ENCODE results near the gene CACNA2D4. TPM values are rescaled to one million over a fixed set of nuclear protein-coding genes. Genes with fewer than 3 reads are reported as not detected.

Gene CACNA2D4
- total and polyA plus RNA-seq, 4 donors, result 0.82 to 2.8 (median 1.3) TPM

DNA sequence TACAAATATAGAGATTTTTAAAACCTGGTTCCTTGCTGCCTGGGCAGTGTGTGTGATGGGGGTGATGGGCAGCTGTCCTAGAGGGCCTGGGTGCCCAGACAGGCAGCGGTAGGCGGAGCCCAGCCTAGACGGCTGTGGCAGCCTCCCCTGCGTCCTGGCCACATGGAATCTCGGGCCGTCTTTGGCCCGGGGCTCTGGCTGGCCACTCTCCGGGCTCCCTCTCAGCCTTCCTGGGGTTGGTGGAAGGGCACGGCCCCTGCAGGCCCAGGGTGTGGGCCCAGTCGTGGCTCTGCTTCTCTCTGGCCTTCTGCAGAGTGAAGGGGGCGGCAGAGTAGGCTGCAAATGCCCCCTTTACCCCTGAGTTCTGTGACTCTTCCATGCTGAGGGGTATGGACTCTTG lies 95.8 kb downstream of the CACNA2D4 start (continued):
- no peak for TF ChIP-seq FOXA1 (IDR thresholded peaks at IDR 0.05)
- TF ChIP-seq SP1 (IDR thresholded peaks at IDR 0.05), result no peak
- TF ChIP-seq FOXA2 (IDR thresholded peaks at IDR 0.05), result no peak

DNA sequence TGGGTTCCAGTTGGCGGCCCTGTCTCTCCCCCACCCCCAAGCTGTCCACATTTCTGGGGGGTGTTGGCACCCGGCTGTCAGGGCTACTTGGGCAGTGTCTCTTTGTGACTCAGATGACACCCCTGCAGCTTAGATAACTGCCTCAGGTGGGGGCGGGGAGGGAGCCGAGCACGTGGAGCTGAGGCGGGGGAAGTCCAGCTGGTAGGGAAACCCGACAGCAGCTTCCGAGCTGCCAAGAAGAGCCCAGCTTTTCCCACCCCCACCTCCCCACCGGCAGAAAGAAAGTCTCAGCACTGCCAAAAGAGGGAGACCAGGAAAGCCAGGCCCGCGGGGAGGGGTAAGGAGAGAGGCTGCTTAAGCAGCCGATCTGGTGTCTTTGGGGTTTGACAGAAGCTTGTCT lies 96.6 kb downstream of the CACNA2D4 start:
- H3K9ac ChIP-seq (ENCODE audit: low read depth in 1 of 2, low read length in 2 of 2), result no peak overlapping the region
- no peak for DNase-seq (ENCODE audit: low spot score)
- no peak overlapping the region for H3K4me3 ChIP-seq (ENCODE audit: low read depth in 1 of 3, low read length in 3 of 3)
- H3K4me1 ChIP-seq (ENCODE audit: control insufficient read depth in 4 of 4, insufficient read depth in 4 of 4, low read length in 3 of 4), result no peaks in the 10 kb centered on the region
- peaks cover 0 to 5% (median 1%) of the 10 kb centered on the region in 4 donors for H3K27me3 ChIP-seq (ENCODE audit: control insufficient read depth in 4 of 4, insufficient read depth in 4 of 4, low read length in 3 of 4)
- no peaks in the 10 kb centered on the region for H3K36me3 ChIP-seq (ENCODE audit: control insufficient read depth in 4 of 4, insufficient read depth in 3 of 4, low read depth in 1 of 4, low read length in 3 of 4)
- 33% methylated on average over 12 of the region's 12 CpGs for WGBS
- no peak overlapping the region for H3K27ac ChIP-seq (ENCODE audit: low read depth in 1 of 2, low read length in 2 of 2)
- no peaks in the 10 kb centered on the region for H3K9me3 ChIP-seq (ENCODE audit: control insufficient read depth in 4 of 4, low read length in 3 of 4)
- TF ChIP-seq JUND (IDR thresholded peaks at IDR 0.05), result no peak
- no peak for TF ChIP-seq YY1 (IDR thresholded peaks at IDR 0.05)
- TF ChIP-seq SP1 (IDR thresholded peaks at IDR 0.05), result no peak
- TF ChIP-seq, protein P1, sequence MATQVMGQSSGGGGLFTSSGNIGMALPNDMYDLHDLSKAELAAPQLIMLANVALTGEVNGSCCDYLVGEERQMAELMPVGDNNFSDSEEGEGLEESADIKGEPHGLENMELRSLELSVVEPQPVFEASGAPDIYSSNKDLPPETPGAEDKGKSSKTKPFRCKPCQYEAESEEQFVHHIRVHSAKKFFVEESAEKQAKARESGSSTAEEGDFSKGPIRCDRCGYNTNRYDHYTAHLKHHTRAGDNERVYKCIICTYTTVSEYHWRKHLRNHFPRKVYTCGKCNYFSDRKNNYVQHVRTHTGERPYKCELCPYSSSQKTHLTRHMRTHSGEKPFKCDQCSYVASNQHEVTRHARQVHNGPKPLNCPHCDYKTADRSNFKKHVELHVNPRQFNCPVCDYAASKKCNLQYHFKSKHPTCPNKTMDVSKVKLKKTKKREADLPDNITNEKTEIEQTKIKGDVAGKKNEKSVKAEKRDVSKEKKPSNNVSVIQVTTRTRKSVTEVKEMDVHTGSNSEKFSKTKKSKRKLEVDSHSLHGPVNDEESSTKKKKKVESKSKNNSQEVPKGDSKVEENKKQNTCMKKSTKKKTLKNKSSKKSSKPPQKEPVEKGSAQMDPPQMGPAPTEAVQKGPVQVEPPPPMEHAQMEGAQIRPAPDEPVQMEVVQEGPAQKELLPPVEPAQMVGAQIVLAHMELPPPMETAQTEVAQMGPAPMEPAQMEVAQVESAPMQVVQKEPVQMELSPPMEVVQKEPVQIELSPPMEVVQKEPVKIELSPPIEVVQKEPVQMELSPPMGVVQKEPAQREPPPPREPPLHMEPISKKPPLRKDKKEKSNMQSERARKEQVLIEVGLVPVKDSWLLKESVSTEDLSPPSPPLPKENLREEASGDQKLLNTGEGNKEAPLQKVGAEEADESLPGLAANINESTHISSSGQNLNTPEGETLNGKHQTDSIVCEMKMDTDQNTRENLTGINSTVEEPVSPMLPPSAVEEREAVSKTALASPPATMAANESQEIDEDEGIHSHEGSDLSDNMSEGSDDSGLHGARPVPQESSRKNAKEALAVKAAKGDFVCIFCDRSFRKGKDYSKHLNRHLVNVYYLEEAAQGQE (IDR thresholded peaks at IDR 0.05), result no peak
- TF ChIP-seq FOXA1 (IDR thresholded peaks at IDR 0.05), result no peak
- no peak for TF ChIP-seq EGR1 (IDR thresholded peaks at IDR 0.05; ENCODE audit: low read depth in 2 of 2)
- no peak for TF ChIP-seq HNF4A (conservative IDR thresholded peaks at IDR 0.05)
- no peak for TF ChIP-seq RAD21 (IDR thresholded peaks at IDR 0.05)
- TF ChIP-seq, protein P2, sequence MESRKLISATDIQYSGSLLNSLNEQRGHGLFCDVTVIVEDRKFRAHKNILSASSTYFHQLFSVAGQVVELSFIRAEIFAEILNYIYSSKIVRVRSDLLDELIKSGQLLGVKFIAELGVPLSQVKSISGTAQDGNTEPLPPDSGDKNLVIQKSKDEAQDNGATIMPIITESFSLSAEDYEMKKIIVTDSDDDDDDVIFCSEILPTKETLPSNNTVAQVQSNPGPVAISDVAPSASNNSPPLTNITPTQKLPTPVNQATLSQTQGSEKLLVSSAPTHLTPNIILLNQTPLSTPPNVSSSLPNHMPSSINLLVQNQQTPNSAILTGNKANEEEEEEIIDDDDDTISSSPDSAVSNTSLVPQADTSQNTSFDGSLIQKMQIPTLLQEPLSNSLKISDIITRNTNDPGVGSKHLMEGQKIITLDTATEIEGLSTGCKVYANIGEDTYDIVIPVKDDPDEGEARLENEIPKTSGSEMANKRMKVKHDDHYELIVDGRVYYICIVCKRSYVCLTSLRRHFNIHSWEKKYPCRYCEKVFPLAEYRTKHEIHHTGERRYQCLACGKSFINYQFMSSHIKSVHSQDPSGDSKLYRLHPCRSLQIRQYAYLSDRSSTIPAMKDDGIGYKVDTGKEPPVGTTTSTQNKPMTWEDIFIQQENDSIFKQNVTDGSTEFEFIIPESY (IDR thresholded peaks at IDR 0.05), result no peak
- TF ChIP-seq, protein P3, sequence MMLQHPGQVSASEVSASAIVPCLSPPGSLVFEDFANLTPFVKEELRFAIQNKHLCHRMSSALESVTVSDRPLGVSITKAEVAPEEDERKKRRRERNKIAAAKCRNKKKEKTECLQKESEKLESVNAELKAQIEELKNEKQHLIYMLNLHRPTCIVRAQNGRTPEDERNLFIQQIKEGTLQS (IDR thresholded peaks at IDR 0.05), result no peak
- TF ChIP-seq RXRA (IDR thresholded peaks at IDR 0.05), result no peak

DNA sequence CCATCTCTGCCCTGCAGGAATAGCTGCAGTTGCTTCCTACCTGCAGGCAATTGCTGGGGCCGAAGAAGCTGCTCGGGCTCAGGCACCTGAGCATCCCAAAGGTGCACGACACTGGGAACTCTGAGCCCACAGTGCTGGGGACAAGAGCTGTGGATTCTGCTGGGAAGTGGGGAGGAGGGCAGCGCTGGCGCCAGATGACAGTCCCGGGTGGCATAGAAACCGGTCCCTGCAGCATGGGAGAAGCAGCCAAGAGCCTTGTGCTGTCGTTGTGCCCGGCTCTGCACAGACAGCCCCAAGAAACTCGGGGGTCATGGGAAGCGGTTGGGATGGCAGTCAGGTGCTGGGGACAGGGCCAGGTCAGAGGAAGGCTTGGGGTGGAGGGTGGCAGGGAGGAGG lies 97.6 kb downstream of the CACNA2D4 start:
- Histone ChIP-seq H3K27ac (ENCODE audit: low read depth in 1 of 2, low read length in 2 of 2) (no peak overlapping the region), H3K9me3 (ENCODE audit: control insufficient read depth in 4 of 4, low read length in 3 of 4) (no peaks in the 10 kb centered on the region), H3K27me3 (ENCODE audit: control insufficient read depth in 4 of 4, insufficient read depth in 4 of 4, low read length in 3 of 4) (peaks cover 0 to 5% (median 1%) of the 10 kb centered on the region in 4 donors), H3K4me3 (ENCODE audit: low read depth in 1 of 3, low read length in 3 of 3) (no peak overlapping the region), H3K4me1 (ENCODE audit: control insufficient read depth in 4 of 4, insufficient read depth in 4 of 4, low read length in 3 of 4) (no peaks in the 10 kb centered on the region), H3K36me3 (ENCODE audit: control insufficient read depth in 4 of 4, insufficient read depth in 3 of 4, low read depth in 1 of 4, low read length in 3 of 4) (no peaks in the 10 kb centered on the region), H3K9ac (ENCODE audit: low read depth in 1 of 2, low read length in 2 of 2) (no peak overlapping the region)
- DNase-seq (ENCODE audit: low spot score), result no peak
- TF ChIP-seq, protein P4, sequence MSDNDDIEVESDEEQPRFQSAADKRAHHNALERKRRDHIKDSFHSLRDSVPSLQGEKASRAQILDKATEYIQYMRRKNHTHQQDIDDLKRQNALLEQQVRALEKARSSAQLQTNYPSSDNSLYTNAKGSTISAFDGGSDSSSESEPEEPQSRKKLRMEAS (IDR thresholded peaks at IDR 0.05), result no peak
- TF ChIP-seq, protein P5, sequence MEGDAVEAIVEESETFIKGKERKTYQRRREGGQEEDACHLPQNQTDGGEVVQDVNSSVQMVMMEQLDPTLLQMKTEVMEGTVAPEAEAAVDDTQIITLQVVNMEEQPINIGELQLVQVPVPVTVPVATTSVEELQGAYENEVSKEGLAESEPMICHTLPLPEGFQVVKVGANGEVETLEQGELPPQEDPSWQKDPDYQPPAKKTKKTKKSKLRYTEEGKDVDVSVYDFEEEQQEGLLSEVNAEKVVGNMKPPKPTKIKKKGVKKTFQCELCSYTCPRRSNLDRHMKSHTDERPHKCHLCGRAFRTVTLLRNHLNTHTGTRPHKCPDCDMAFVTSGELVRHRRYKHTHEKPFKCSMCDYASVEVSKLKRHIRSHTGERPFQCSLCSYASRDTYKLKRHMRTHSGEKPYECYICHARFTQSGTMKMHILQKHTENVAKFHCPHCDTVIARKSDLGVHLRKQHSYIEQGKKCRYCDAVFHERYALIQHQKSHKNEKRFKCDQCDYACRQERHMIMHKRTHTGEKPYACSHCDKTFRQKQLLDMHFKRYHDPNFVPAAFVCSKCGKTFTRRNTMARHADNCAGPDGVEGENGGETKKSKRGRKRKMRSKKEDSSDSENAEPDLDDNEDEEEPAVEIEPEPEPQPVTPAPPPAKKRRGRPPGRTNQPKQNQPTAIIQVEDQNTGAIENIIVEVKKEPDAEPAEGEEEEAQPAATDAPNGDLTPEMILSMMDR (IDR thresholded peaks at IDR 0.05; ENCODE audit: low read depth, low read length, missing input control), result no peak
- no peak for TF ChIP-seq RXRA (IDR thresholded peaks at IDR 0.05)
- TF ChIP-seq FOXA2 (IDR thresholded peaks at IDR 0.05), result no peak
- no peak for TF ChIP-seq HNF4A (conservative IDR thresholded peaks at IDR 0.05)
- TF ChIP-seq JUND (IDR thresholded peaks at IDR 0.05), result no peak
- TF ChIP-seq, protein P3 (IDR thresholded peaks at IDR 0.05), result no peak
- no peak for TF ChIP-seq GABPA (IDR thresholded peaks at IDR 0.05 in 1 of 2, conservative IDR thresholded peaks at IDR 0.05 in 1 of 2)
- no peak for TF ChIP-seq SP1 (IDR thresholded peaks at IDR 0.05)
- no peak for TF ChIP-seq RAD21 (IDR thresholded peaks at IDR 0.05)
- TF ChIP-seq, protein P1 (IDR thresholded peaks at IDR 0.05), result no peak
- 73% methylated on average over 11 of the region's 11 CpGs for WGBS
